LHCN-M2 (cell line): ENCODE results near the gene MAST4. TPM values are rescaled to one million over a fixed set of nuclear protein-coding genes. Genes with fewer than 3 reads are reported as not detected.
"Not testable (repeated sequence)": the region's sequence is repeated elsewhere in the genome, so short reads cannot be mapped to it uniquely, and the experiment has no call there.

ENCODE experiments used
- DNase-seq: peaks from one replicate; pipeline ENCODE4 v3.0.0-alpha.2; 2012; ENCODE audit warnings: low read depth
- total RNA-seq: library from RNA; depleted of rRNA; stranded (reverse); fragments of >200 nt; gene quantifications from 2 replicates; pipeline ENCODE4 v1.2.3, GENCODE V29; 2014

The MAST4 gene
- total RNA-seq, 1 experiment from 2014 or later: 10.7 TPM

GRCh38 chr5:67153292-67153691 is 557.1 kb downstream of the MAST4 start:
- DNase-seq: no peak

DNA sequence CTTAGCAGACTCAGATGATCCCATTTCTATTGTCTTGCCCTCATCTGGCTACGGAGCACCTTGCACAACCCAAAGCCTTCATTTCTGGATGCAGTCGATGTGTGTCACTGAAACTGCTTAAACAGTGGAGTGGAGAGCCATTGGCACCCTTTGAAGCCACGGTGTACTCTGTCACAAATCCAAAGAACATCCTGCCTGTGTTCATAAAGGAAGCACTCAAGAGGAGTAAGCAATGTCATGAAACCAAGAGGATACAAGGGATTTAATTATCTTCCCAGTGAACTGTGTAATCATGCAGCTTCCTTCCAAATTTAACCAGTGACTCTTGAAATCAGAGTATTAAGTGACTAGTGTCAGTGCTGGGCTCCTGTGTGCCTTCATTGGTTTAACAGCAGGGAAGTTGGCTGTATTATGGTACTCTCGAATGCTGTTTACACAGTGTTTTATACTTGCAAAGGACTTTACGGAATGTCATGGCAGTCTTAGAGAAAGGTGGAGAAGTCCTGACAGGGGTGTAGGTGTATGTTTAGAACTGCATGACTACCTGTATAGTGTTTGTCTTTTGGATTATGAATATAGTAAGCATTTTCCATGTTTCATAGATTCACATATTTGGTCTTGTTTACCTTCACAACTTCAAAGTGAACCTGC is 558.5 kb downstream of the MAST4 start:
- DNase-seq: no peak

- DNase-seq: peak; percentile 9
Observed at GRCh38 chr5:67156976-67157583, 560.9 kb downstream of the MAST4 start.

GRCh38 chr5:67160272-67160671 is 564.1 kb downstream of the MAST4 start:
- no peak for DNase-seq

GRCh38 chr5:67160985-67161384 is 564.8 kb downstream of the MAST4 start:
- peak; percentile 61 for DNase-seq

DNA sequence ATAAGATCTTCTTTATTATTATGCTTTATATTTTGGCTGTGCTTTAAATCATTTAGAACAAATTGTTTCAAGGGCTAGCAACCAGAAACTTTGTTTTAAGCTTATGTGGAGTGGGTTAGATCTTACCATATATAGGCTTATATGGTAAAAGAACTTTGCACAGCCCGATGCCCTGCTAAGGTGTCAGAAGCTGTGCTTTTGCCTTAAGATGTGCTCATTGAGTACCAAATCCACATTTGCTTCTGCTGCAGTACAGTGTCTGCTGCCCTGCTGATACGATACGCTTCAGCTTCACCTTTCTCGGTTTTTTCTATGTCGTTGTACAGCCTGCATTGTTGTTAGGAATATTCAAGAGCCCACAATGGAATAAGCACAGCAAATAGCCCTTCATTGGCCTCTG is 565.6 kb downstream of the MAST4 start:
- DNase-seq: no peak

DNA sequence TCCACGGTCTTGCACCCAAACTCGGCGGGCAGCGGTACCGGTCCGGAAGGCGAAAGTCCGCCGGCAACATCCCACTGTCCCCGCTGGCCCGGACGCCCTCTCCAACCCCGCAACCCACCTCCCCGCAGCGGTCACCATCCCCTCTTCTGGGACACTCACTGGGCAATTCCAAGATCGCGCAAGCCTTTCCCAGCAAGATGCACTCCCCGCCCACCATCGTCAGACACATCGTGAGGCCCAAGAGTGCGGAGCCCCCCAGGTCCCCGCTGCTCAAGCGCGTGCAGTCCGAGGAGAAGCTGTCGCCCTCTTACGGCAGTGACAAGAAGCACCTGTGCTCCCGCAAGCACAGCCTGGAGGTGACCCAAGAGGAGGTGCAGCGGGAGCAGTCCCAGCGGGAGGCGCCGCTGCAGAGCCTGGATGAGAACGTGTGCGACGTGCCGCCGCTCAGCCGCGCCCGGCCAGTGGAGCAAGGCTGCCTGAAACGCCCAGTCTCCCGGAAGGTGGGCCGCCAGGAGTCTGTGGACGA is 567.1 kb downstream of the MAST4 start:
- DNase-seq: no peak

DNA sequence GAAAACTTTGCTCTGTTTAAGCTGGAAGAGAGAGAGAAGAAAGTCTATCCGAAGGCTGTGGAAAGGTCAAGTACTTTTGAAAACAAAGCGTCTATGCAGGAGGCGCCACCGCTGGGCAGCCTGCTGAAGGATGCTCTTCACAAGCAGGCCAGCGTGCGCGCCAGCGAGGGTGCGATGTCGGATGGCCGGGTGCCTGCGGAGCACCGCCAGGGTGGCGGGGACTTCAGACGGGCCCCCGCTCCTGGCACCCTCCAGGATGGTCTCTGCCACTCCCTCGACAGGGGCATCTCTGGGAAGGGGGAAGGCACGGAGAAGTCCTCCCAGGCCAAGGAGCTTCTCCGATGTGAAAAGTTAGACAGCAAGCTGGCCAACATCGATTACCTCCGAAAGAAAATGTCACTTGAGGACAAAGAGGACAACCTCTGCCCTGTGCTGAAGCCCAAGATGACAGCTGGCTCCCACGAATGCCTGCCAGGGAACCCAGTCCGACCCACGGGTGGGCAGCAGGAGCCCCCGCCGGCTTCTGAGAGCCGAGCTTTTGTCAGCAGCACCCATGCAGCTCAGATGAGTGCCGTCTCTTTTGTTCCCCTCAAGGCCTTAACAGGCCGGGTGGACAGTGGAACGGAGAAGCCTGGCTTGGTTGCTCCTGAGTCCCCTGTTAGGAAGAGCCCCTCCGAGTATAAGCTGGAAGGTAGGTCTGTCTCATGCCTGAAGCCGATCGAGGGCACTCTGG is 567.8 kb downstream of the MAST4 start:
- no peak for DNase-seq

DNA sequence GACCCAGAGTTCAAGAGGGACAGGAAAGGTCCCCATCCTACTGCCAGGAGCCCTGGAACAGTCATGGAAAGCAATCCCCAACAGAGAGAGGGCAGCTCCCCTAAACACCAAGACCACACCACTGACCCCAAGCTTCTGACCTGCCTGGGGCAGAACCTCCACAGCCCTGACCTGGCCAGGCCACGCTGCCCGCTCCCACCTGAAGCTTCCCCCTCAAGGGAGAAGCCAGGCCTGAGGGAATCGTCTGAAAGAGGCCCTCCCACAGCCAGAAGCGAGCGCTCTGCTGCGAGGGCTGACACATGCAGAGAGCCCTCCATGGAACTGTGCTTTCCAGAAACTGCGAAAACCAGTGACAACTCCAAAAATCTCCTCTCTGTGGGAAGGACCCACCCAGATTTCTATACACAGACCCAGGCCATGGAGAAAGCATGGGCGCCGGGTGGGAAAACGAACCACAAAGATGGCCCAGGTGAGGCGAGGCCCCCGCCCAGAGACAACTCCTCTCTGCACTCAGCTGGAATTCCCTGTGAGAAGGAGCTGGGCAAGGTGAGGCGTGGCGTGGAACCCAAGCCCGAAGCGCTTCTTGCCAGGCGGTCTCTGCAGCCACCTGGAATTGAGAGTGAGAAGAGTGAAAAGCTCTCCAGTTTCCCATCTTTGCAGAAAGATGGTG is 568.8 kb downstream of the MAST4 start:
- DNase-seq: no peak

DNA sequence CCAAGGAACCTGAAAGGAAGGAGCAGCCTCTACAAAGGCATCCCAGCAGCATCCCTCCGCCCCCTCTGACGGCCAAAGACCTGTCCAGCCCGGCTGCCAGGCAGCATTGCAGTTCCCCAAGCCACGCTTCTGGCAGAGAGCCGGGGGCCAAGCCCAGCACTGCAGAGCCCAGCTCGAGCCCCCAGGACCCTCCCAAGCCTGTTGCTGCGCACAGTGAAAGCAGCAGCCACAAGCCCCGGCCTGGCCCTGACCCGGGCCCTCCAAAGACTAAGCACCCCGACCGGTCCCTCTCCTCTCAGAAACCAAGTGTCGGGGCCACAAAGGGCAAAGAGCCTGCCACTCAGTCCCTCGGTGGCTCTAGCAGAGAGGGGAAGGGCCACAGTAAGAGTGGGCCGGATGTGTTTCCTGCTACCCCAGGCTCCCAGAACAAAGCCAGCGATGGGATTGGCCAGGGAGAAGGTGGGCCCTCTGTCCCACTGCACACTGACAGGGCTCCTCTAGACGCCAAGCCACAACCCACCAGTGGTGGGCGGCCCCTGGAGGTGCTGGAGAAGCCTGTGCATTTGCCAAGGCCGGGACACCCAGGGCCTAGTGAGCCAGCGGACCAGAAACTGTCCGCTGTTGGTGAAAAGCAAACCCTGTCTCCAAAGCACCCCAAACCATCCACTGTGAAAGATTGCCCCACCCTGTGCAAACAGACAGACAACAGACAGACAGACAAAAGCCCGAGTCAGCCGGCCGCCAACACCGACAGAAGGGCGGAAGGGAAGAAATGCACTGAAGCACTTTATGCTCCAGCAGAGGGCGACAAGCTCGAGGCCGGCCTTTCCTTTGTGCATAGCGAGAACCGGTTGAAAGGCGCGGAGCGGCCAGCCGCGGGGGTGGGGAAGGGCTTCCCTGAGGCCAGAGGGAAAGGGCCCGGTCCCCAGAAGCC is 569.6 kb downstream of the MAST4 start:
- no peak for DNase-seq

GRCh38 chr5:67166460-67167285 is 570.5 kb downstream of the MAST4 start:
- DNase-seq: no peak

- DNase-seq: no peak
Observed at GRCh38 chr5:67168069-67168468, 571.9 kb downstream of the MAST4 start.

DNA sequence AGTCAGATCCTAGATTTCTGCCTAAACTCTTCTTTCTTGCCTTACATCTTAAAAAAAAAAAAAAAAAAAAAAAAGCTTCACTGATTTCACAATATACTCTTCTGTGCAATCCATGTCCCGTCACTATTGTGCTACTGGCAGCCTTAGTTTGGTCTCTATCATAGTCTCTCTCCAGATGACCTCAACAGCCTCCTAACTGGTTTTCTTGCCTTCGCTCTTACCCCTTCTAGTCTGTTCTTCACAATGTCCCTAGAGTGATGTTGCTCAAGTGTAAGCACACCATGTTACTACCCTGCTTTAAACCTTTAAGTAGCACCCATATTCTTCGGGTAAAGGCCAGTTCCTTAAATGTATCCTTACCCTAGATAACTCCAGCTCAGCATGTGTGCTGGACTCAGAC is 574.6 kb downstream of the MAST4 start:
- no peak for DNase-seq

- not testable (repeated sequence) for DNase-seq
Observed at GRCh38 chr5:67173351-67173750, 577.2 kb downstream of the MAST4 start.

GRCh38 chr5:67173959-67174358 is 577.8 kb downstream of the MAST4 start:
- peak; percentile 29 for DNase-seq

DNA sequence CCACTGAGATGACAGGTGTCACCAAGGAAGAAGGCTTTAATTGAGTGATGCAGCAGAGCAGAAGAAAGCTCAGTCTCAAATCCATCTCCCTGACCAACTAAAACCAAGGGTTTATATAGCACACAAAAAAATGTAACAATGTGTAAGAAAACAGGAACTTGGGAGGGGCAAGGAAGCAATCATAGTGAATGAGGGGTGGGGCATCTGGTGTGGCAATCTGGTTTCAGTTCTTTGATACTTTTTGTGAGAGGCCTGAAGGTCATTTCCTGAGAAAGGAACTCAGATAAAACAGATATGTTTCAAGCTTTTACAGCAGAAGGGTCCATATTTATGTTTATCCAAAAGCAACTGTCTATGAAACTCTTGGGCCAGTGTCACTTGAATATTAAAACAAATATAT is 580.7 kb downstream of the MAST4 start:
- DNase-seq: no peak

DNA sequence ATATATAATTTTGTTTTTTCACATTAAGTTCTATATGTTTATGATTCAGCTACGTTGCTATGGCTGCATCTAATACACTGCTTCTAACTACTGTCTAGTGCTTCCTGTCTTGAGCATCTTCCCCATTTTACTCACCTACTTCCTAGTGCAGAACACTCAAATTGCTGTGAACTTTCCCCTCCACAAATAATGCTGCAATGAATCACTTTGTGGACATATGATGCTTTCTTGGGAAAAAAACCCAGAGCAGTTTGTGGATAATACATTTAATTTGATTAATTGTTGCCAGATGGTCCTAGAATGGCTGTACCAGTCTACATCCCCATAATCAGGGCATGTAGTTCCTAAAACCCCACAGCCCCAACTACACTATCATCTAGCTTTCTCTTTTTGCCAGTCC is 581.9 kb downstream of the MAST4 start:
- peak; percentile 62 for DNase-seq

- DNase-seq: no peak
Observed at GRCh38 chr5:67178966-67179365, 582.8 kb downstream of the MAST4 start.

GRCh38 chr5:67179697-67180361 is 583.6 kb downstream of the MAST4 start:
- no peak for DNase-seq
